SK-N-SH treated with all-trans-retinoic acid at 6 μM for 48 hours (cell line): ENCODE results near the gene C17orf114.

Source experiments
- ATAC-seq: fragments of 200-7000 bp; cut with Tn5 transposase; 3 replicates; pipeline ENCODE4 v1.9.1; 2020; ENCODE audit warnings: mild to moderate bottlenecking, moderate library complexity
- ARNTL ChIP-seq: fragments of 450-650 bp; formaldehyde crosslinking; IDR thresholded peaks from 2 replicates; pipeline ENCODE4 v1.5.0; 2020; ENCODE audit warnings: low read depth, mild to moderate bottlenecking, moderate library complexity, borderline replicate concordance
- BACH2 ChIP-seq: fragments of 250-450 bp; sonication (Bioruptor Pico); IDR thresholded peaks from 2 replicates; pipeline ENCODE4 v1.9.0; 2021; ENCODE audit warnings: mild to moderate bottlenecking, borderline replicate concordance
- CREB5 ChIP-seq: fragments of 250-450 bp; sonication (Bioruptor Pico); IDR thresholded peaks from 2 replicates; pipeline ENCODE4 v1.5.1; 2020; ENCODE audit warnings: low read depth, mild to moderate bottlenecking, moderate library complexity
- CSDC2 ChIP-seq: fragments of 250-450 bp; sonication (Bioruptor Pico); IDR thresholded peaks from 2 replicates; pipeline ENCODE4 v1.5.0; 2020; ENCODE audit warnings: mild to moderate bottlenecking, moderate library complexity
- GLIS3 ChIP-seq: fragments of 250-450 bp; sonication (Bioruptor Pico); IDR thresholded peaks from 2 replicates; pipeline ENCODE4 v1.5.0; 2020; ENCODE audit warnings: mild to moderate bottlenecking, moderate library complexity
- ISL1 ChIP-seq: fragments of 250-450 bp; sonication (Bioruptor Pico); IDR thresholded peaks from 2 replicates; pipeline ENCODE4 v2.1.2; 2022; ENCODE audit warnings: mild to moderate bottlenecking, moderate library complexity
- OSR1 ChIP-seq: fragments of 250-450 bp; sonication (Bioruptor Pico); IDR thresholded peaks from 2 replicates; pipeline ENCODE4 v1.8.0; 2022; ENCODE audit warnings: moderate library complexity, mild to moderate bottlenecking, inconsistent platforms
- PATZ1 ChIP-seq: fragments of 250-450 bp; sonication (Bioruptor Pico); IDR thresholded peaks from 2 replicates; pipeline ENCODE4 v1.8.0; 2020; ENCODE audit warnings: mild to moderate bottlenecking, moderate library complexity, borderline replicate concordance
- POU6F1 ChIP-seq: fragments of 250-450 bp; sonication (Bioruptor Pico); IDR thresholded peaks from 2 replicates; pipeline ENCODE4 v1.8.0; 2021; ENCODE audit warnings: low read depth, mild to moderate bottlenecking, moderate library complexity, borderline replicate concordance
- RARB ChIP-seq: fragments of 250-450 bp; sonication (Bioruptor Pico); IDR thresholded peaks from 2 replicates; pipeline ENCODE4 v1.8.0; 2021; ENCODE audit warnings: mild to moderate bottlenecking, moderate library complexity
- SNAI2 ChIP-seq: fragments of 250-450 bp; sonication (Bioruptor Pico); IDR thresholded peaks from 2 replicates; pipeline ENCODE4 v1.5.0; 2020; ENCODE audit warnings: mild to moderate bottlenecking, moderate library complexity
- TOX ChIP-seq: fragments of 250-450 bp; sonication (Bioruptor Pico); IDR thresholded peaks from 2 replicates; pipeline ENCODE4 v1.8.0; 2021; ENCODE audit warnings: mild to moderate bottlenecking, moderate library complexity, borderline replicate concordance
- TSHZ2 ChIP-seq: fragments of 250-450 bp; sonication (Bioruptor Pico); IDR thresholded peaks from 2 replicates; pipeline ENCODE4 v1.5.0; 2020; ENCODE audit warnings: mild to moderate bottlenecking, moderate library complexity
- ZC3H10 ChIP-seq: fragments of 250-450 bp; sonication (Bioruptor Pico); IDR thresholded peaks from 2 replicates; pipeline ENCODE4 v1.5.1; 2021; ENCODE audit warnings: mild to moderate bottlenecking, moderate library complexity
- ZFP3 ChIP-seq: fragments of 250-450 bp; sonication (Bioruptor Pico); IDR thresholded peaks from 2 replicates; pipeline ENCODE4 v1.5.0; 2020; ENCODE audit warnings: mild to moderate bottlenecking, moderate library complexity
- ZFP30 ChIP-seq: fragments of 450-650 bp; formaldehyde crosslinking; IDR thresholded peaks from 2 replicates; pipeline ENCODE4 v1.5.0; 2022; ENCODE audit warnings: mild to moderate bottlenecking, moderate library complexity
- ZNF565 ChIP-seq: fragments of 450-650 bp; formaldehyde crosslinking; conservative IDR thresholded peaks from 2 replicates; pipeline ENCODE4 v1.5.0; 2020; ENCODE audit warnings: low read depth, mild to moderate bottlenecking, moderate library complexity
- ZNF70 ChIP-seq: fragments of 450-650 bp; formaldehyde crosslinking; IDR thresholded peaks from 2 replicates; pipeline ENCODE4 v1.5.0; 2020; ENCODE audit warnings: mild to moderate bottlenecking, moderate library complexity
- ZNF8 ChIP-seq: fragments of 450-650 bp; formaldehyde crosslinking; IDR thresholded peaks from 2 replicates; pipeline ENCODE4 v1.5.0; 2020; ENCODE audit warnings: mild to moderate bottlenecking, moderate library complexity

The C17orf114 gene

GRCh38 chr17:4822835-4823234, 20.7 kb upstream of the C17orf114 start:
- TF ChIP-seq OSR1 (CRISPR knock-in tag) (no peak), CSDC2 (CRISPR knock-in tag) (no peak), ZNF70 (no peak), ZFP30 (CRISPR knock-in tag) (no peak), CREB5 (CRISPR knock-in tag) (no peak), GLIS3 (CRISPR knock-in tag) (no peak), ZNF565 (no peak), POU6F1 (CRISPR knock-in tag) (no peak), SNAI2 (CRISPR knock-in tag) (no peak), ISL1 (CRISPR knock-in tag) (no peak), TOX (CRISPR knock-in tag) (no peak)
- ATAC-seq = no peak

- ATAC-seq = no peak; the same call in 2 of the 3 replicates
- TF ChIP-seq BACH2 (CRISPR knock-in tag) = no peak
- TF ChIP-seq TOX (CRISPR knock-in tag) = no peak
- TF ChIP-seq SNAI2 (CRISPR knock-in tag) = no peak
- no peak for TF ChIP-seq ZC3H10 (CRISPR knock-in tag)
- no peak for TF ChIP-seq ISL1 (CRISPR knock-in tag)
- TF ChIP-seq ZFP3 (CRISPR knock-in tag) = no peak
- TF ChIP-seq ZNF8 (CRISPR knock-in tag) = no peak
- no peak for TF ChIP-seq RARB (CRISPR knock-in tag)
- TF ChIP-seq POU6F1 (CRISPR knock-in tag) = no peak
- no peak for TF ChIP-seq ARNTL (CRISPR knock-in tag)
- TF ChIP-seq, all 23 proteins: peak for 0
Measured at GRCh38 chr17:4818276-4818675, 16.1 kb upstream of the C17orf114 start.

- no peak for TF ChIP-seq TSHZ2 (CRISPR knock-in tag)
- TF ChIP-seq PATZ1 (CRISPR knock-in tag) = no peak
- no peak for ATAC-seq
Measured at GRCh38 chr17:4816826-4817225, 14.7 kb upstream of the C17orf114 start.

GRCh38 chr17:4815043-4815675, 13.0 kb upstream of the C17orf114 start:
- TF ChIP-seq ZNF70 = no peak
- no peak for TF ChIP-seq ZNF565
- TF ChIP-seq GLIS3 (CRISPR knock-in tag) = no peak
- no peak for TF ChIP-seq CREB5 (CRISPR knock-in tag)
- no peak for TF ChIP-seq TSHZ2 (CRISPR knock-in tag)
- TF ChIP-seq ZNF8 (CRISPR knock-in tag) = no peak
- no peak for TF ChIP-seq OSR1 (CRISPR knock-in tag)
- no peak for TF ChIP-seq RARB (CRISPR knock-in tag)
- TF ChIP-seq, all 23 proteins: peak for 0
- peak; percentile 57 for ATAC-seq
